ENCODE measurements around the gene NSUN2.

The NSUN2 gene

DNA sequence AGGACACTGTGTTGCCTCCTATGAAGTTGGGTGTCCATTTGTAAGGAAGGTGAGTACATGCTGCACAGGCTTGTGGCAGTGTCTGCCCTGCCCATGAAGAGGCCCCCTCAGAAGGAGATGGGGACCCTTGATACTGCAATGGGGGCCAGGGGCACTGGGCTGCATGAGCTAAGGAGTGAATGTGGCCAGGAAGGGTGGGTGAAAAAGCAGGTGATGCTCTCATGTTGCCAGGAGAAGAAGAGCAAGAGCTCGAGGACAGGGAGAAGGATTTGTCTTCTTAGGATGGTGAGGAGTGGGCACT is 76.1 kb downstream of the NSUN2 start:
- no peak overlapping the region for H3K27ac ChIP-seq (ENCODE audit: low read depth, low read length)
- H3K4me3 ChIP-seq (ENCODE audit: low read length): no peak overlapping the region
- H3K9me3 ChIP-seq (ENCODE audit: control insufficient read depth, insufficient read depth, low read length): no peaks in the 10 kb centered on the region; the same call in 1 of the 2 replicates
- no peak overlapping the region for H3K4me2 ChIP-seq (ENCODE audit: low read length)
- H4K20me1 ChIP-seq (ENCODE audit: control insufficient read depth, insufficient read depth, low read depth, low read length): no peaks in the 10 kb centered on the region
- H3K27me3 ChIP-seq (ENCODE audit: control insufficient read depth, low read length): no peaks in the 10 kb centered on the region
- H3K36me3 ChIP-seq (ENCODE audit: control insufficient read depth, low read length): no peaks in the 10 kb centered on the region
- H3K79me2 ChIP-seq (ENCODE audit: control insufficient read depth, low read length): no peaks in the 10 kb centered on the region
- no peaks in the 10 kb centered on the region for H3K4me1 ChIP-seq (ENCODE audit: control insufficient read depth, low read length)
- TF ChIP-seq, protein P1, sequence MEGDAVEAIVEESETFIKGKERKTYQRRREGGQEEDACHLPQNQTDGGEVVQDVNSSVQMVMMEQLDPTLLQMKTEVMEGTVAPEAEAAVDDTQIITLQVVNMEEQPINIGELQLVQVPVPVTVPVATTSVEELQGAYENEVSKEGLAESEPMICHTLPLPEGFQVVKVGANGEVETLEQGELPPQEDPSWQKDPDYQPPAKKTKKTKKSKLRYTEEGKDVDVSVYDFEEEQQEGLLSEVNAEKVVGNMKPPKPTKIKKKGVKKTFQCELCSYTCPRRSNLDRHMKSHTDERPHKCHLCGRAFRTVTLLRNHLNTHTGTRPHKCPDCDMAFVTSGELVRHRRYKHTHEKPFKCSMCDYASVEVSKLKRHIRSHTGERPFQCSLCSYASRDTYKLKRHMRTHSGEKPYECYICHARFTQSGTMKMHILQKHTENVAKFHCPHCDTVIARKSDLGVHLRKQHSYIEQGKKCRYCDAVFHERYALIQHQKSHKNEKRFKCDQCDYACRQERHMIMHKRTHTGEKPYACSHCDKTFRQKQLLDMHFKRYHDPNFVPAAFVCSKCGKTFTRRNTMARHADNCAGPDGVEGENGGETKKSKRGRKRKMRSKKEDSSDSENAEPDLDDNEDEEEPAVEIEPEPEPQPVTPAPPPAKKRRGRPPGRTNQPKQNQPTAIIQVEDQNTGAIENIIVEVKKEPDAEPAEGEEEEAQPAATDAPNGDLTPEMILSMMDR (IDR thresholded peaks at IDR 0.05; ENCODE audit: low read depth, low read length, poor library complexity, severe bottlenecking): no peak
- no peak for TF ChIP-seq EZH2phosphoT487 (IDR thresholded peaks at IDR 0.05; ENCODE audit: borderline replicate concordance, low read length)
- H3K9me2 ChIP-seq (replicated peaks; ENCODE audit: control insufficient read depth, low read length): no peaks in the 10 kb centered on the region
- H3F3A ChIP-seq (ENCODE audit: control insufficient read depth, insufficient read depth): no peaks in the 10 kb centered on the region

DNA sequence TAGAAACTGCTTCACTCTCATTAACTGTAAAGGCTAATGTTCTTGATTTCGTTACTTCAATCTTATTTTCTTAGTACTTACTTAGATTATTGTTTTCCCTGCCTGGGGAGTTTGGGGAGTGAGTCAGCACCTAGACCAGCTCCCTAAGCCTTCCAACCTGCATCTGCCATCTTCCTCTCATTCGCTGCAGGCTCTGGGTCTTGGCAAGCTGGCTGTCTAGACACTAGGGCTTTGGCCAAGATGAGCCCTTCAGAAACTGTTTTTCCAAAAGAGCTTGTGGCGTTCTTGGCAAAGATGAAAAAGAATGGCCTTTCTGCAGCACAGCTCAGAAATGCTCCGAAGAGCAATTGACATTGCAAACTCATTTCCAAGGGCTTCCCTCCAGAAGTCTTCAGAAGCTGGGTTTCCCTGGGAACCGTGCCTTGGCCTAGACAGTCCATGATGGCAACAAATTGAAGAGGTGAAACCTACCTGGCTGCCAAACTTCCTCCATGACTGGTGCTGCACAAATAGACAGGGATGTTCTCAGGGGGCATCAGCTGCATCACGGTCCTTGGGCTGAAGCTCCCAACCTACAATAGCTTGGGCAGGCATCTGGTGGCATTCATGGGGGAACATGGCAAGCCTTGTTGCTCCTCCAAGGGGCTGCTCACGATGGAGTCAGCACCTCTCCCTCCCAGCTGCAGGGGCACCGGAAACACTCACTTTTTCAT is 76.6 kb downstream of the NSUN2 start:
- no peak for TF ChIP-seq EZH2phosphoT487 (IDR thresholded peaks at IDR 0.05; ENCODE audit: borderline replicate concordance, low read length)
- TF ChIP-seq, protein P1 (IDR thresholded peaks at IDR 0.05; ENCODE audit: low read depth, low read length, poor library complexity, severe bottlenecking): no peak
- H3K36me3 ChIP-seq (ENCODE audit: control insufficient read depth, low read length): no peaks in the 10 kb centered on the region
- H3K9me2 ChIP-seq (replicated peaks; ENCODE audit: control insufficient read depth, low read length): no peaks in the 10 kb centered on the region
- no peak overlapping the region for H3K4me2 ChIP-seq (ENCODE audit: low read length)
- no peaks in the 10 kb centered on the region for H4K20me1 ChIP-seq (ENCODE audit: control insufficient read depth, insufficient read depth, low read depth, low read length)
- H3F3A ChIP-seq (ENCODE audit: control insufficient read depth, insufficient read depth): no peaks in the 10 kb centered on the region
- no peak overlapping the region for H3K27ac ChIP-seq (ENCODE audit: low read depth, low read length)
- H3K4me3 ChIP-seq (ENCODE audit: low read length): no peak overlapping the region
- no peaks in the 10 kb centered on the region for H3K27me3 ChIP-seq (ENCODE audit: control insufficient read depth, low read length)
- no peaks in the 10 kb centered on the region for H3K4me1 ChIP-seq (ENCODE audit: control insufficient read depth, low read length)
- no peaks in the 10 kb centered on the region for H3K79me2 ChIP-seq (ENCODE audit: control insufficient read depth, low read length)
- H3K9me3 ChIP-seq (ENCODE audit: control insufficient read depth, insufficient read depth, low read length): no peaks in the 10 kb centered on the region; the same call in 1 of the 2 replicates

DNA sequence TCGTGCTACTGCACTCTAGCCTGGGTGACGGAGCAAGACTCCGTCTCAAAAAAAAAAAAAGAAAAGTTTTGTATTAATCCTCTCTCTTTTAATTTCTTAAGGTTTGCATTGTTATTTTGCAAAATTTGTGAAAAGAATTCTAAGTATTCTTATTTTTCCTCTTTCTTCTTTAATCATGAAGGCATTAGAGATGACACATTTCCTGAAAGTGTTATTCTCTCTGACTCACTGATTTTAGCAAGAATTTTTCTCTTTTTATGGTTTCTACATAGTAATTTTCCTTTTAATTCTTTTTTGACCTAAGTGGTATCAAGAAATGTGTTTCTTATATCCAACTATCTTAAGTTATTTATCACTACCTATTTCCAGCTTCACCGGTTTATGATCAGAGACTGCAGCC is 78.0 kb downstream of the NSUN2 start:
- Histone ChIP-seq H4K20me1 (ENCODE audit: control insufficient read depth, insufficient read depth, low read depth, low read length) (no peaks in the 10 kb centered on the region), H3K4me1 (ENCODE audit: control insufficient read depth, low read length) (no peaks in the 10 kb centered on the region), H3K36me3 (ENCODE audit: control insufficient read depth, low read length) (no peaks in the 10 kb centered on the region), H3K27ac (ENCODE audit: low read depth, low read length) (no peak overlapping the region), H3F3A (ENCODE audit: control insufficient read depth, insufficient read depth) (no peaks in the 10 kb centered on the region), H3K4me2 (ENCODE audit: low read length) (no peak overlapping the region), H3K9me3 (ENCODE audit: control insufficient read depth, insufficient read depth, low read length) (no peaks in the 10 kb centered on the region), H3K27me3 (ENCODE audit: control insufficient read depth, low read length) (no peaks in the 10 kb centered on the region), H3K79me2 (ENCODE audit: control insufficient read depth, low read length) (no peaks in the 10 kb centered on the region), H3K4me3 (ENCODE audit: low read length) (no peak overlapping the region), H3K9me2 (replicated peaks; ENCODE audit: control insufficient read depth, low read length) (no peaks in the 10 kb centered on the region)
- no peak for TF ChIP-seq EZH2phosphoT487 (IDR thresholded peaks at IDR 0.05; ENCODE audit: borderline replicate concordance, low read length)
- TF ChIP-seq, protein P1 (IDR thresholded peaks at IDR 0.05; ENCODE audit: low read depth, low read length, poor library complexity, severe bottlenecking): no peak

All from DOHH2 (cell line).